Tibial nerve (tissue), 3 donors: Measurements from ENCODE around the gene TEN1.

Experiments used
- CTCF ChIP-seq, 5 experiments: fragments of 200-600 bp in 3 of 5; fragments of 450-650 bp in 2 of 5; sonication (generic) in 3 of 5; IDR thresholded peaks; one replicate each; pipeline ENCODE4 v1.5.1; 2016 to 2019; ENCODE audit warnings: antibody characterized with exemption in 5 of 5, mild to moderate bottlenecking in 3 of 5, moderate library complexity in 2 of 5
- POLR2A ChIP-seq, 2 donors: fragments of 450-650 bp; IDR thresholded peaks; one replicate each; pipeline ENCODE4 v1.6.1; 2017; ENCODE audit warnings: antibody characterized with exemption in 2 of 2, mild to moderate bottlenecking in 2 of 2, moderate library complexity in 2 of 2

DNA sequence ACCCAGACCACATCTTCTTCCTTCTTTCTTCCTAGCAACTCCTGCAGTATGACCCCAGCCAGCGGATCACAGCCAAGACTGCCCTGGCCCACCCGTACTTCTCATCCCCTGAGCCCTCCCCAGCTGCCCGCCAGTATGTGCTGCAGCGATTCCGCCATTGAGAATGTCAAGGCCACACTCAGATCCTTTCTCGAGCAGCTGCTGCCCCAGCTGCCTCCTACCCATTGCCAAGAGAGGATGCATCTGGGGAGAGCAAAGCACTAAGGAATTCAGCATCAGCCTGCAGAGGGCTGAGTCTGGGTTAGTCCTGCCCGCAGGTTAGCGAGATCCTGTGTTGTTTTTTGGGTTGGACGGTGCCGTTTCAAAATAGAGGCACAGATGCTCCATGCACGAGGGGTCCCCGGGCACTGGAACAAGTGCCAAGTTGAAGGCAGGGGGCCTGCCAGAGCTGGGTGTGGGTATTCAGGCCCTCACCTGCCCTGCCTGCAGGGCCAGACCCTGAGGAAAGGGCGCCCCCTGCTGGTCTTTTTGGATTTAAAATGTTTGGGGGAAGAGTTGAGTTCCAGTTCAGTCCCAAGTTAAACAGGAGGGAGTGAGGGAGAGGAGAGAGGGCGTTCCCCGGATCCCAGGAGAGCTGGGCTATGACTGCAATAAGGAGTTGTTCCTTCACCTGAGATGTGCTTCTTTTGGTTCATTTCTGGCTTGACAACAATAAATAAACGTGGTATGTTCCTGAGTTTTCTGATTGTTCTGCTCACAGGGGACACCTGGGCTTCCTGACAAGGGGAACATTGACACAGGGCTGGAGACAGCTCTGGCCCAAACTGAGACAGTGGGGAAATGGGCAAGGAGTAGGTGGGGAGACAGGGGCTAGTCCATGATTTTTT lies 26.5 kb downstream of the TEN1 start:
- peak; percentile 56 to 87 (median 69) for TF ChIP-seq CTCF (IDR thresholded peaks at IDR 0.05)
- TF ChIP-seq POLR2A (IDR thresholded peaks at IDR 0.05): no peak
